ENCODE results near the gene CA5A.
A peak's percentile ranks its signal among the peaks of the same experiment; 100 is the strongest.

CA5A gene

DNA sequence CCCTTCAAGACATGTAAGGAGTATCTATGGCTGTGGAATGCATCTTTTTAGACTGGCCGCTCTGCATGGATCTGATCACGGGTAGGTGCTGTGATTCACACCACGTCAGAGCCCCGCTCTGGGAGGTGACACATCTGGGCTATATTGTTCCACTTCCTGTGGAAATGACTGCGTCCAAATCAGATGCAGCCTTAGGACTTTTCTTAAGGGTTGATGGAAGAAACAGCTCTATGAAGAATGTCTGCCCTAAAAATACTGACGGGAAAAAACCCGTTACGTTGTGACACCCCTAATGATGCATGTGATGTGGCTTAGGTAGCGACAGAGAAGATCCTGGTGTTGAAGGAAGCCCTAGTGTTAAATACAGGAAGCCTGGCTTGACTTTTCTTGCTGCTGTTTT lies 27.1 kb upstream of the CA5A start:
- no peak for DNase-seq (ENCODE audit: low spot score)

DNA sequence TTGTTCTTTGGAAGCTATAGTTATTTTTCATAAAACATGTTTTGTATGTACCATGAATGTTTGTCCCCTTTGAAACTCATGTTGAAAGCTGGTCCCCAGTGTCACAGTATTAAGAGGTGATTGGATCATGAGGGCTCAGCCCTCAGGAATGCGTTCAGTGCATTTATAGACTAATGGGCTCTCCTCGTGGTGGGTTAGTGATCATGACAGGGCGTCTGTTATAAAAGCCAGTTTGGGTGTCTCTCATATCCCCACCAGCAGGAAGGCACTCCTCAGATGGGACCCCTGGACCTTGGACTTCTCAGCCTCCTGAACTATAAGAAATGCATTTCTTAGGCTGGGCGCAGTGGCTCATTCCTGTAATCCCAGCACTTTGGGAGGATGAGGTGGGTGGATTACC lies 25.3 kb upstream of the CA5A start:
- DNase-seq (ENCODE audit: low spot score), result no peak

DNA sequence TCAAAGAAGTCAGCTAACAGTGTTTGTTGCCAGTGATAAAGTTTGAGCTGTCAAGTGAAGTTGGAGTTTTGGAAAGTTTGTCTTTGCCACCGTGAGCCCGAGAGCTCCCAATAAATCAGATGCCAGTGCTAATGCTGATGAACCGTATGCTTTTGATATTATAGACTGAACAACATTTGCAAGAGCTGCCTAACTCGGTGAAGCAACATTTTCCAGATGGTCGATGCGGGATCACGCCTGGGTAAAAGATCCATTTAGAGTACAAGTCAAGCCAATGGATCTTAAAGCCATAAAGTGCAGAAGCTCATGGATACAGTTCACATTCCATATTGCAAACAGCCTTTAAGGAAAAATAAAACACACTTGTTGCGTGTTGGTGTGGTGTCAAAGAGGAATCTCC lies 24.5 kb upstream of the CA5A start:
- no peak for DNase-seq (ENCODE audit: low spot score)

DNA sequence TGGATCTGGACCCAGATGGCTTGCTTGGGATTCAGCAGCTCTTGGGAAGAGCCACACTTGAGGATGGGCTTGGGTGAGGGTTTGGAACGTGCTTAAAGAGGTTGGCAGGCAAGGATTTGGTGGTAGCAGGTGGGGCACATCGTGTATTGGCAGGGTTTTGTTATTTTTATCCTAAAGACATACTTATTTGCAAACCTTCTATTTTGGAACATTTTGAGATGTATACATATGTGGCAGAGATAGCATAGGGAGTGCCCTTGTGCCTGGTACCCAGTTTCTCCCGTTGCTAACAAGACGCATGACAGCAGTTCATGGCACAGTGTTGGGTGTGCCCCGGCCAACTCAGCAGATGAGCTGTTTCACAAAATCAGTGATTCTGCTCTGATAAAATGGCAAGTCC lies 24.0 kb upstream of the CA5A start:
- DNase-seq (ENCODE audit: low spot score), result no peak

DNA sequence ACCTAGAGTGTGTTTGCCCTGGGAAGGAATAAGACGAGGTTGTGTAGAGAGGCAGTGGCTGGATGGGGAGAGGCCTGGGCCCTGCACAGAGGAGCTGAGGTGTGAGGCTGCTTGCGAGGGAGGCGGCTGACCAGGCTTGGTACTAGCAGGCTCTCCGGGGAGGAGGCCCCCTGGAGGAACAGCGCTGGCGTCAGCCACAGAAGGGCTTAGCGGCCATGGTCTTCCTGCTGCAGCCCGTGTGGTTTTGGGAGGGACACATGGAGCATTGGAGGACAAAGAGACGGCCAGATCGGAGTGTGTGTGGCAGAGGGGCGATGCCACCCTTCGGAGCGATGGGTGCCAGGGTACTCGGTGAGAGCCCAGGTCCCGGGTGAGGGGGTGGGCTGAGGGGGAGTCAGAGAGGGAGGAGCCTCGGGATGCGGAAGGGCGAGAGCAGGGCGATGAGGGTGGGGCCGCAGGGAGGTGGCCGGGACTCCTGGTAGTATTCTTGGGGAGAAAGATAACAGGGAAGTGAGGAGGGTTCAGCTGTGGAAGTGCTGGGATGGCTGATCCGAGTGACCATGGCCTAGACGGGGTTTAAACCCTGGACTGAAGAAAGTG lies 23.2 kb upstream of the CA5A start:
- DNase-seq (ENCODE audit: low spot score), result no peak

DNA sequence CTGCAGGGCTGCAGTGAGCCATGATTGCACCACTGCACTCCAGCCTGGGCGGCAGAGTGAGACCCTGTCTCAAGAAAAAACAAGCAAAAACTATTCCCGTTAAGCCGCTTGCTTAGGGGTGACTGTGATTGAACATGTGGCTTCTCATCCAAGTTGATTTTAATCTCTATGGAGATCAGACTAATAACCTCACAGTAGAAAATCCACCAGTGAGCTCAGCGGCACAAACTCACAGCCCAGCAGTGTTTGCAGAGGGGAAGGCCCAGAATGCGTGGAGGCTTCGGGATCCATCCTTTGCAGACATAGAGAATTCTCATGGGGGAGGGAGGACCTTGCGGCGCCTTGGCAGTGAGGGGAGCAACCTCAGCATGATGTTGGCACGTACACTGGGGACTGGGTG lies 22.3 kb upstream of the CA5A start:
- no peak for DNase-seq (ENCODE audit: low spot score)

DNA sequence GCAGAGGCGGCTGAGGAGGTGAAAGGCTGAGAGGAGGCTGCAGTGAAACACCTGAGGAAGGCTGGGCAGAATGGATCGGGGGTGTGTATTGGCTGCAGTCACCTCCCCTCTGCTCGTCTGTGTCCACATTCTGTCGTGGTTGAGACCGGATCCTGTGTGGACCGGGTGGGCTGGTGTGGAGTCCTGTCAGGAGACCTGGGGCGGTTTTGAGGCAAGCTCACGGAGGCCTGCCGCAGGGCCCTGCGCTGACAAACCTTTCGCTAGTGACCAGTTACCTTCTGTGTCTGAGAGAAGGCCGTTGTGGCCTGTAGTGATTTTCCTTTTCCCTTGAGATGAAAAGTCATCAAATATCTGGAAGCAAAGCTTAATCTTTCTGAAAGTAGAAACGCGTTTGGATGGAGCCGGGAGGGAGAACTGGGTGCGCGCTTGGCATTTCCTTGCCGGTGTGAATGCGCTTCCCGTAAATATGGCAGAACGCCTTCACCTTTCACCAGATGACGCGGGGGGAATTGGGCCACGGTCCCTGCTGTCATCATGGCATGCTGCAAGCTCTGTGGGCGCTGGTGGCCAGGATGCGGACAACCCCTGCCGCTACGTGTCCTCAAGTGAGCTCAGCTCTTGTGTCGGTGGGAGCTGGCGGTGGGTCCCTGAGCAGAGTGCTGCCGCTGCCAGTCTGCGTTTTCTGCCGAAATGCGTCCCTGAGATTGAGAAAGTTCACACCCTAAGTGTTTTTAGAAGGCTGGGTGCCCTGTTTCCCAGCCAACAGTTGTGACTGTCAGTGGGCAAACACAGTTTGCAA lies 21.2 kb upstream of the CA5A start:
- no peak for DNase-seq (ENCODE audit: low spot score)

DNA sequence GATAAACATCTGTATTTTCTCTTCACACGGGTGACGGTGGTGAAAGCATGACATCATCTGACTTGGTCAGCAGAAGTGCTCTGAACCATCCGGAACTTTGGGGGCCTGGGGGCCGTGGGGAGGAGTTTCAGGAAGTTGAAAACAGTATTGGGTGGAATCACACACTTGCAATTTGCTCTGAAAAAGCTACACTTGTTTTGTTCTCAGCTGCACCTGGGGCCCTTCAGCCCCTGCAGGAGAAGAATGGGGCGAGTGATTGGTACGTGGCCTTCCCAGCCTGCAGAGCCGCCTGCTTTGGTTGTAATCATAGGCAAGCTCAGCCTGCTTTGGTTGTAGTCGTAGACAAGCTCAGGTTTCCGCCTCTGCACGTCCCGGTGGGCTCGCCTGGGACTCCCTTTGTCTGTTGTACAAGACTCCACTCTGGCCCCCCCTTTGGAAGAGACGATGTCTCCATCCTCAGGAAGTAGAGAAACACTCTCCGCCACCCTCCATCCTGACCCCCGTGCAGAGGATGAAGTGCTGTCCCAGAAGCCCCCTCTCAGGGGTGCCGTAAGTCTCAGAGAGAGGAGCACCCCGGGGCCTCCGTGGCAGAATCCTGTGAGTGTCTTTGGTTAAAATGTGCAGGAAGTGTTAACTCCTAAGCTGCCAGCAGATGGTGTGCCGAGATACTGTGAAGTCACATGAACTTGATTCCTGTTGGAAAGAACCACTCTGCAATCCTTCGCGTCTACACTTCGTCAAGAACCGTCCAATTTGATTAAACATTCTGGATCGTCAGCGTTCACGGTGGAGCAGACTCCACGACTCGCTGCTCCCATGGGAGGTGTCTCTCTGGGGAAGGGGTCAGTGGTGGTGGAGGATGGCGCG lies 20.3 kb upstream of the CA5A start:
- no peak for DNase-seq (ENCODE audit: low spot score)

DNA sequence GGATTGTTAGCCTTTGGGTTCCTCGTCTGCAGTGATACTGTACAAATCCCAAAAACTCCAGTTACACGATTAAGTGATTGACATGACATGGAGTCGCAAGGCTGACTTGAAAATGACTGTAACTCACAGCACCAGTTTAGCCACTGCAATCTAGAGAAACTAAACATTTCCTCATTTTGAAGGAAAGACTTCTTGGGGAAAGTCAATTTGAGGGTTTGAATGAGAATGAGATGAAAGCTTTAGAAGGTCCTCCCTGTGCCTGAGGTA lies 19.7 kb upstream of the CA5A start:
- DNase-seq (ENCODE audit: low spot score), result no peak

DNA sequence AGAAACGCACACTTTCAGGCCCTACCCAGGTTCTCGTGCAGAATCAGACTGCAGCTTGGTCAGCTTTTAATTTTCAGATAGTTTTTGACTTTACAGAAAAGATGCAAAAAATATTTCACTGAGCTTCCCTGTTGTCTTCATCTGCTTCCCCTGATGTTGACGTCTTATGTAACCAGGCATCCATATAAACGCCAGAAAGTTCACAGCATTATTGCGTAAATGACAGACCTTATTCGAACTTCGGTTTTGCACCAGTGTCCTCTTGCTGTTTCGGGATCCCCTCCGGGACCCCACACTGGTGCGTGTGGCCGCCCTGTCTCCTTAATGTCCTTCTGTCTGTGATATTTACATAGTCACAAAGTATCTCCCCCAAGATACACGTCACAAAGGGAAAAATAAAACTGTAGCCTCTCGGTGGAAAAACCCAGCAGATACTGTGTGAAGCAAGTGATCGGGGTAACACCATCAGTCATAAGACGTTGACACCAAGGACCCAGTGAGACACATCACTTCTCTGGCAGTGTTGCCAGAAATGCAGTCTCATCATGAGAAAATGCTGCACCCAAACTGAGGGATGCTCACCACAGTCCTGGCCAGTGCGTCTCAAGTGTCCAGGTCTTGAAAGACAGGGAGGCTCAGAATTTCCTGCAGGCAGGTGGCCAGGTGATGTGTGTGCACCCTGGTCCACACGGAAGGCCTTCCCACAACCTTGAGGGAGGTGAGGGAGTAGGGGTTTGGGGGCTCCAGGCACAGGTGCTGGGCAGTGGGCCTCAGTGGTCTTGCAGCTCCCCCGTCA lies 19.2 kb upstream of the CA5A start:
- no peak for DNase-seq (ENCODE audit: low spot score)

DNA sequence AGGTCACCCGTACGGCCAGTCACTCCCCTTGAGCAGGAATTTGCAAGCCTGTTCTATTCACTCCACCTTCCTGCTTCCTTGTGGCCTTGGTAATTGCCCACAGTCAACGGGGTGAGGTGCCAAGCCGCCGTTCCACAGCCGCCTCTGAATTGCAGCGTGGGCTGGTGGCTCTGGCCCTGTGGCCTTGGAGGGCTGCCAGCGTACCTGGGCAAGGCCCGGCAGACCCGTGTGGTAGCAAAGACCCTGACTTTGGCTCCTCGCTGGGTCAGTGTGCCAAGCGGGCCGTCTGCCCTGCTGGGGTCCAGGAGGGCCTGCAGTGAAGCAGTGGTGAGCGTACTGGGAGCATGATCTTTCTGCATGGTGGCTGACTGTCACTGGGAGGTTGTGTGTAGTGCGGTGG lies 18.5 kb upstream of the CA5A start:
- no peak for DNase-seq (ENCODE audit: low spot score)

DNA sequence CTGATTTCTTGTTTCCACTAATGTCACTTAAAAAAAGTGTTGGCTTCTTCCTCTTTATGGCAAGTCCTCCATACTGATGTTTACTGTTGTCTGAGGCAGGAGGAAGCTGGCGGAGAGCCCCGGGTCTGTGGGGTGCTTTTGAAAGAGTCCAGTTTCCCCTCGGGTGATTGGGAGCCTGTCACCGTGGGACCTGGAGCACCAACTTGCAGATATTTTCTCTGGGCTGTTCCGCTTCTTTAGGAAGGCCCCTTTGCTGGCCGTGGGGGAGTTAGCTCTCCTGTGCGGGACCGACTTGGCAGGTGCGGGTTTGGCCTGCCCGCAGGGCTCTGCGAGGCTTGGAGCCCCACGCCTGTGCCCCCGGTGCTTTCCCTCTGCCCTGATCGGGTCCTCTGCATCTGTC lies 18.0 kb upstream of the CA5A start:
- no peak for DNase-seq (ENCODE audit: low spot score)

DNA sequence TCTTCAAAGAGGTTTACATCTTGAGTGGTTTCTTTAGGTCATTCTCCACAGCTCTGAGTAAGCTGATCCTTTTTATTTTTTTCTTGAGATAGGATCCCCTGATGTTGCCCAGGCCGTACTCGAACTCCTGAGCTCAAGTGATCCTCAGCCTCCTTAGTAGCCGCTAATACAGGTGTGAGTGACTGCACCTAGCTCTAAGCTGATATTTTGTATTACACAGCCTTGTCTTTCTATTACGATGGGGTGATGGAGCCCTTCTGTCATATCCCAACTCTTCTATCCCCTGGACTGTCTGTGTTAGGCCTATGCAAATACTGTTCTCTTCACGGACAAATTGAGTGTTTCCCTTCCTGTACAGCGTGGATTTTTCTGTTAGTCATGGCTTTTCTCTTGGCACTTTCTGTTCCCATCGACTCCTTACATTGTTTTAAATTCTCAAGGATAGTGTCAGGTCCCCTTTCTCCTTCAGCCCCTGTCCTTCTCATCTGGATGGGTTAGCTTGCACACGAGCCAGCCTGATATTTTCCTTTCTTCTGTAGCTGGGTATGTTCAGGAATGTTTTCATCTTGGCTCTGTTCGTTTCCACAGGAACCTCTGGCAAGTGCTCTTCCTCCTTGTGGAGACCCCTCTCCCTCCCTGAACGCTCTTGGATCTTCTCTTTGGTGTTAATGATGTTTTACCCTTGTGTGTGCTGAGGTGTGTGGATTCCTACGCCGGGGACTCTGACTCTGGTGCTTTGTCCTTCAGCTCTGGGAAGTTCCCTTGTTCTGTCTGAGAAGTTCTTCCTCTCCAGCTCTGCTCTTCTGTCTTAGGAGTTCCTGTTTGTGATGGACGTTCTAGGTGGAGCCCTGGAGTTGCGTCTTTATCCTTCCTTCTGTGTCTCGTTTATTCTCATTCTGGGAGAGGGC lies 17.2 kb upstream of the CA5A start:
- DNase-seq (ENCODE audit: low spot score), result no peak

DNA sequence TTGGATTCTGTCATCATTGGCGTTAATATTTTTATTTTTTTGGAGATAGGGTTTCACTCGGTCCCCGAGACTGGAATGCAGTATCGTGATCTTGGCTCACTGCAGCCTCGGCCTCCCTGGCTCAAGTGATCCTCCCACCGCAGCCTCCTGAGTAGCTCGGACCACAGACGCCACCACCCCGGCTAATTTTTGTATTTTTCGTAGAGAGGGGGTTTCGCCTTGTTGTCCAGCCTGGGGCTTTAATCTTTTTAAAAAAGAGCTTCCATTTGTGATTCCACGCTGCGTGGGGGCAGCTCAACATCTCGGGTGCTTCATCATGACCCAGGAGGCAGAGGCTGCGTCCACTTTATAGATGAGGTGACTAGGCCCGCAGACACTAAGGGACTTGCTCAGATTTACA lies 16.4 kb upstream of the CA5A start:
- DNase-seq (ENCODE audit: low spot score), result no peak

DNA sequence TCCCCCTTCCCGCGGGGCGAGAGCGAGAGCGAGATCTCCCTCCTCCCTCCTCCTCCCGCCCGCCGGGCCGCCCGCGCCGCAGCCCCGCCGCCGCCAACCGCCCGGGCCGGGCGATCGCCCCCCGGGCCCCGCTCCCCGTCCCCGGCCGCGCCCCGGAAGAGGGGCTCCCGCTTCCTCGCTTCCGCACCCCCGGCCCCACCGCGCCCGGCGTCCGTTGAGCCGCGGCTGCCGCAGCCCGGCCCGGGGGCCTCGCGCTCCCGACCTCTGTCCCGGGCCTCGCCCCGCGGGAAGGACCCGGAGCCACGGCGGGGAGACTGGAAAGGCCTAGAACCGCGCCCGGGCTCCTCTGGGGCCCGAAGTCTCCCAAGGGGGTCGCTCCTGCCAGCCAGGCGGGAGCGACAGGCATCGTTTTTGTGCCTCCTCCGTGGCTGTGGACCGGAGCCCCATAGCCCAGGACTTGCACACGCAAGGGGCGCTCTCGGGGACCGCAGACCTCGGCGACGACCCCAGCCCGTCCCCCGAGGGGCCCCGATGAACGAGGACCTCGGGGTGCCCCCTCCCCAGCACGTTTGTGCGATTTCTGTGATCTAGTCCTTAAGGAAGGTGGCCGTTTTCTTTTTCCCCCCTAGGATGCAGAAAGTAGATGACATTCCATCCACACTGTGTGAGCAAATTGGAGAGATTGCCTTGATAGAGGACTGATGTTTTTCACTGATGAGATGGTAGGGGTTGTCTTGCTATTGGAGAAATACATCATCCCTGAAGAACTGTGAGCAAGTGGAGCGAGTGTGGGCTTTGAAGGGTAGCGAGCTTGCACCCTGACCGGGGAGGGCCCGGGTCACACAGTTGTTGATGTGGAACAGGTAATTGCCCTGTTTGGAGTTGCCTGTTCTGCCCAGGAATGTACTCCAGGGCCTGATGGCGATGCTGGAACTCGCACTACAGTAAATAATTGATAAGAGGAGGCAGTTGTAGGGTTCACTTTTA lies 15.5 kb upstream of the CA5A start:
- DNase-seq (ENCODE audit: low spot score), result no peak

DNA sequence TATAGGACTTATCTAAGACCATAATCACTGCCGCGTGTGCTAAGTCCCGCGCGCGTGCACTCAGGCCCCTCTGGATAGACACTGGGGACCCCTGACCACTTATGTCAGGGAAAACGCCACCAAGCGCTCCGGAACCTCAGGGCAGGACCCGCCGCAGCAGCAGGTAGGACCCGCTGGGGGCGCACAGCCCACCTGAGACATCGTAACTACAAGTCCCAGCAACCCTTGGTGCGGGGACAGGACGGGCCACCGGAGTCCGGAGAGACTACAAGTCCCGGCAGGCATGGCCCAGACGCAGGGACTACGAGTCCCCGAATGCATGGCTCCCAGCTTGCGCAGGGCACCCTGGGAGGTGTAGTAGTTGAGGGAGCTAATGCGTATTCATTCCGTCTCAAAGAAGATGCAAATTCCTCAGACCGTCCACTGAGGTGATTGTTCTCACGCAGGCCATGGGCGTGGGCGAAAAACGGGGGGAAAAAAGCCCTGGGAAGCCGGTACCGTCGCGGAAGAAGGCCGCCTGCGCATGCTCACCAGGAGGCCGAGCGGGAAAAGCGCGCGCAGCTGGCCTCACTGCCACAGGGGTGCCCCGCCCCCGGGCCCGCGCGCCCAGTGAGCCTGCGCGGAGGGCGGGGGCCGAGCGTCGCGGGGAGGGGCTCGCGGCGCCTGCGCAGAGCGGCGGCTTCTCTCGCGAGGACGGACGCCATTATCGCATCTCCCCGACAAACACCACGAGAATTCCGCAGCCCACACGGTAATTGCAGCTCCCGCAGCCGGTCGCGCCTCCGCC lies 14.6 kb upstream of the CA5A start, which contains the start of gene BANP:
Gene BANP (plus strand): TSS at position 670 of the 787 bp plus-strand sequence. CDS start 23,682 bp downstream, outside the sequence.
- DNase-seq (ENCODE audit: low spot score), result peak; percentile 98

DNA sequence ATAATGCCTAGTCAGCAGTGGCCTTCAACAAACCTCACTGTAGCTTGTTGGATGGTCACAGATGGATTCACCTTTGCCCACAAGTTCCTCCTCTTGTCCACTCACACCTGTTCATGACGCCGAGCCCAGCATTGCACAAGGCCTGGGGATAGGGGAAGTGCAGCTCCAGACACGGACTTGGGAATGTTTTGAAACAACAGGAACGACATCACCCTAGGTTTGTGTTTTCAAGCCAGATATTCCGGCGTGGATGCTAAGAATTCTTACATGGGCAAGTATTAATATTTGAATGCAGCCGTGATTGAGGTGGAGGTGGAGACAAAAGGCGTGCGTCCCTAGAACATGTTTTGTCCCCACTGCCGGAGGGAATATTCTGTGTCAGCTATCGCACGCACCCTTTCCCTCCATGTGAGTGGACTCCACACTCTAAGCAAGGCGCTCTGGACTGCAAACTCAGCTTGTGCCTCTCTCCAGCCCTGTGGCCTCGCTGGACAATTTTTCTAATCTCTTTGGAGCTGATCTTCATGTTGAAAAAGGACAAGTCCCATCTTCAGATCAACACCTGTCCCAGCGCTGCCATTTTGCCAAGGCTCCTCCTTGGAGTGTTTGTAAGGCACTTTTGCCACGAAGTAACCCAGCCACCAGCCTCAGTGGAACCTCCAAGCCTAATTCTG lies 12.9 kb upstream of the CA5A start:
- no peak for DNase-seq (ENCODE audit: low spot score)

DNA sequence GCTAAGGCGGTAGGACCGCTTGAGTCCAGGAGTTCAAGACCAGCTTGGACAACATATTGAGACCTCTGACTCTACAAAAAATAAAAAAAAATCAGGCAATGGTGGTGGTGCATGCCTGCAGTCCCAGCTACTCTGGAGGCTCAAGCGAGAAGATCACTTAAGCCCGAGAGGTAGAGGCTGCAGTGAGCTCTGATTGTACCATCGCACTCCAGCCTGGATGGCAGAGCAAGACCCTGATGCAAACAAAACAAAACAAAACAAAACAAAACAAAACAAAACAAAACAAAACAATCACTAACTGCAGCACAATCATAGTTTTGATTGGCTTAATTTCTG lies 12.4 kb upstream of the CA5A start:
- no peak for DNase-seq (ENCODE audit: low spot score)

DNA sequence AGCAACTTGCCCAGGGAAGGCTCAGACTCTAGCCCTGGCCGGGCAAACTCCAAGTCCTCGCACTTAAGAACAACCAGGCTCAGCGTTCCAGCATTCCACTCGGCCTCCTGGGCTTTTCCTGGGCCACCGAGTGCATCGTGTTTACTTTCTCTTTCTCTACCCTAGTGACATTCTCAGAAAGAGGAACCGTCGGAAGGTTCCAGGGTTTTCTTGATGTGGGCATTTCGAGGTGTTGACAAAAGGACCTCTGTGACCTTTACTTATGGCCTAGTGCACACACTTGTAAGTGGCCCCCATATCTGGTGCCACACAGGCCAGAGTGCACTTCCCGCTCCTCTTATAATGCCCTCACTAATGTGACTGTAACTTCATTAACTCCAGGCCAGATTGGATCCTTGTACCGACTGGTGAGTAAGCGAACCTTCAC lies 11.8 kb upstream of the CA5A start:
- DNase-seq (ENCODE audit: low spot score), result no peak

All from putamen (tissue), 1 donor.